Panc1 (cell line): ENCODE measurements around the gene MEGF11. TPM values are rescaled to one million over a fixed set of nuclear protein-coding genes. Genes with fewer than 3 reads are reported as not detected.

ENCODE experiments used
- ATAC-seq: fragments of 200-7000 bp; cut with Tn5 transposase; 2 replicates; pipeline ENCODE4 v1.9.1; 2020; ENCODE audit warnings: mild to moderate bottlenecking, moderate library complexity
- BruUV-seq: library from RNA; stranded (reverse); fragments of 400-500 nt; replicated peaks from 2 replicates; lab custom pipeline; 2021; lab: Mats Ljungman, UMichigan
- CTCF ChIA-PET: fragments of 300-600 bp; sonication (Branson Sonifier 250); formaldehyde crosslinking; loops from one replicate; lab custom pipeline; 2022; ENCODE audit warnings: antibody characterized with exemption; lab: Charles Lee
- POLR2A ChIA-PET: fragments of 300-600 bp; sonication (Branson Sonifier 250); formaldehyde crosslinking; loops from one replicate; lab custom pipeline; 2022; ENCODE audit warnings: antibody characterized with exemption; lab: Charles Lee
- DNase-seq: peaks from one replicate; pipeline ENCODE4 v3.0.0-alpha.2; 2010; ENCODE audit warnings: low read depth, low spot score
- H3K27ac ChIP-seq: 2 replicates; pipeline ENCODE4 v1.5.1; 2011; ENCODE audit warnings: mild to moderate bottlenecking, low read length, inconsistent platforms
- H3K27me3 ChIP-seq: fragments of 200-500 bp; sonication (Bioruptor generic); 2 replicates; pipeline ENCODE4 v1.6.0; 2014; ENCODE audit warnings: low read length, inconsistent platforms; ENCODE audit not compliant: control insufficient read depth, insufficient read depth
- H3K36me3 ChIP-seq: fragments of 200-500 bp; sonication (Bioruptor generic); 2 replicates; pipeline ENCODE4 v1.5.1; 2014; ENCODE audit warnings: inconsistent platforms, mild to moderate bottlenecking, low read length, moderate library complexity; ENCODE audit not compliant: control insufficient read depth, insufficient read depth
- H3K4me1 ChIP-seq: 2 replicates; pipeline ENCODE4 v1.5.1; 2011; ENCODE audit warnings: inconsistent platforms, mild to moderate bottlenecking, low read length, moderate library complexity; ENCODE audit not compliant: control insufficient read depth, insufficient read depth
- H3K4me3 ChIP-seq, 2 experiments: 2 replicates each; pipeline ENCODE4 v1.5.1; 2011 to 2012; ENCODE audit warnings: low read depth in 2 of 2, low read length in 2 of 2, mild to moderate bottlenecking in 2 of 2, inconsistent platforms in 1 of 2, moderate library complexity in 1 of 2
- H3K9me3 ChIP-seq: fragments of 200-500 bp; sonication (Bioruptor generic); 2 replicates; pipeline ENCODE4 v1.5.1; 2014; ENCODE audit warnings: low read depth, mild to moderate bottlenecking, inconsistent platforms, low read length, moderate library complexity; ENCODE audit not compliant: control insufficient read depth, insufficient read depth
- CTCF ChIP-seq: fragments of 450-650 bp; IDR thresholded peaks from 2 replicates; pipeline ENCODE4 v1.5.1; 2017; ENCODE audit warnings: mild to moderate bottlenecking
- POLR2AphosphoS5 ChIP-seq: IDR thresholded peaks from 2 replicates; pipeline ENCODE4 v1.6.1; 2012; ENCODE audit warnings: mild to moderate bottlenecking, low read depth, low read length, moderate library complexity
- SIN3A ChIP-seq: IDR thresholded peaks from 2 replicates; pipeline ENCODE4 v1.6.1; 2012; ENCODE audit warnings: low read depth, mild to moderate bottlenecking, low read length, moderate library complexity, borderline replicate concordance; ENCODE audit not compliant: insufficient read depth
- TCF7L2 ChIP-seq: IDR thresholded peaks from 2 replicates; pipeline ENCODE4 v1.6.1; 2011; ENCODE audit warnings: mild to moderate bottlenecking, low read depth, low read length, inconsistent platforms
- in situ Hi-C: cut with HindIII; loops from 2 replicates; pipeline ENCODE4 v1.10.0; 2016; ENCODE audit warnings: low sequenced_read_pairs, low pct_unique_long_range_greater_than_20kb
- intact Hi-C: fragments of 100-400 bp; cut with micrococcal nuclease; formaldehyde crosslinking; loops from one replicate; pipeline ENCODE4 v1.10.0; 2022; ENCODE audit not compliant: unreplicated experiment
- total RNA-seq: library from RNA; stranded (reverse); gene quantifications from one replicate; pipeline ENCODE4 v1.2.1, GENCODE V29; 2021; ENCODE audit not compliant: unreplicated experiment
- TF ChIP-seq, protein P1 (sequence below), 2 experiments: IDR thresholded peaks; 2 replicates each; pipeline ENCODE4 v1.6.1; 2011 to 2012; ENCODE audit warnings: low read depth in 2 of 2, control low read depth in 1 of 2, low read length in 1 of 2, mild to moderate bottlenecking in 1 of 2, moderate library complexity in 1 of 2; ENCODE audit not compliant: insufficient read depth in 1 of 2

Gene MEGF11
- total RNA-seq, 1 experiment from 2014 or later, result 0.95 TPM

GRCh38 chr15:65908876-65909275, 344.7 kb downstream of the MEGF11 start:
- no peaks in the 10 kb centered on the region for H3K27me3 ChIP-seq
- TF ChIP-seq, protein P1, sequence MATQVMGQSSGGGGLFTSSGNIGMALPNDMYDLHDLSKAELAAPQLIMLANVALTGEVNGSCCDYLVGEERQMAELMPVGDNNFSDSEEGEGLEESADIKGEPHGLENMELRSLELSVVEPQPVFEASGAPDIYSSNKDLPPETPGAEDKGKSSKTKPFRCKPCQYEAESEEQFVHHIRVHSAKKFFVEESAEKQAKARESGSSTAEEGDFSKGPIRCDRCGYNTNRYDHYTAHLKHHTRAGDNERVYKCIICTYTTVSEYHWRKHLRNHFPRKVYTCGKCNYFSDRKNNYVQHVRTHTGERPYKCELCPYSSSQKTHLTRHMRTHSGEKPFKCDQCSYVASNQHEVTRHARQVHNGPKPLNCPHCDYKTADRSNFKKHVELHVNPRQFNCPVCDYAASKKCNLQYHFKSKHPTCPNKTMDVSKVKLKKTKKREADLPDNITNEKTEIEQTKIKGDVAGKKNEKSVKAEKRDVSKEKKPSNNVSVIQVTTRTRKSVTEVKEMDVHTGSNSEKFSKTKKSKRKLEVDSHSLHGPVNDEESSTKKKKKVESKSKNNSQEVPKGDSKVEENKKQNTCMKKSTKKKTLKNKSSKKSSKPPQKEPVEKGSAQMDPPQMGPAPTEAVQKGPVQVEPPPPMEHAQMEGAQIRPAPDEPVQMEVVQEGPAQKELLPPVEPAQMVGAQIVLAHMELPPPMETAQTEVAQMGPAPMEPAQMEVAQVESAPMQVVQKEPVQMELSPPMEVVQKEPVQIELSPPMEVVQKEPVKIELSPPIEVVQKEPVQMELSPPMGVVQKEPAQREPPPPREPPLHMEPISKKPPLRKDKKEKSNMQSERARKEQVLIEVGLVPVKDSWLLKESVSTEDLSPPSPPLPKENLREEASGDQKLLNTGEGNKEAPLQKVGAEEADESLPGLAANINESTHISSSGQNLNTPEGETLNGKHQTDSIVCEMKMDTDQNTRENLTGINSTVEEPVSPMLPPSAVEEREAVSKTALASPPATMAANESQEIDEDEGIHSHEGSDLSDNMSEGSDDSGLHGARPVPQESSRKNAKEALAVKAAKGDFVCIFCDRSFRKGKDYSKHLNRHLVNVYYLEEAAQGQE (IDR thresholded peaks at IDR 0.05; ENCODE audit: insufficient read depth in 1 of 2, low read depth in 2 of 2, low read length in 1 of 2), result no peak
- DNase-seq, result no peak
- no peaks in the 10 kb centered on the region for H3K4me1 ChIP-seq
- intact Hi-C loops, result no loop called here
- H3K4me3 ChIP-seq, result no peak overlapping the region
- no peak overlapping the region for H3K27ac ChIP-seq
- in situ Hi-C loops, result no loop called here
- no peaks in the 10 kb centered on the region for H3K9me3 ChIP-seq
- CTCF ChIA-PET, result no interaction called here
- POLR2A ChIA-PET, result no interaction called here
- peaks cover 6% of the 10 kb centered on the region for H3K36me3 ChIP-seq
- BruUV-seq, result no TSS peak
- ATAC-seq, result no peak

DNA sequence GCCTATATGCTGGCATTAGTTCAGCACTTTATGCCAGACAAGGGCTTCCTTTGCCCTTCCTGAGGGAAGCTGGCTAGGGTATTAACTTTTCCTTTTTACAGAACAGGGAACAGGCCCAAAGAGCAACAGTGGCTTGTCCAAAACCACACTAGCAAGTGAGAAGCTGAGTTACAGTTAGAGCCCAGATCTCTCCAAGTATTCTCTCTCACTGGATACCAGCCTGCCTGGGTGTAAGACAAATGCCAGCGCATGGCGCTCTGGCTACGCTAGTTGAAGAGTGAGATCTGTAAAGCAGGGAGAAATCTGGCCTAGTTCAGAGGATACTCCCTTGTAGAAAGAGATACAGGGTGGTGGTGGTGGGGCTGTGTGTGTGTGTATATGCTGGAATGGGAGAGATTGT, 345.9 kb downstream of the MEGF11 start:
- CTCF ChIA-PET, result no interaction called here
- in situ Hi-C loops, result no loop called here
- H3K4me1 ChIP-seq, result no peaks in the 10 kb centered on the region
- ATAC-seq, result no peak
- POLR2A ChIA-PET, result no interaction called here
- H3K36me3 ChIP-seq, result peaks cover 6% of the 10 kb centered on the region
- TF ChIP-seq, protein P1 (IDR thresholded peaks at IDR 0.05; ENCODE audit: insufficient read depth in 1 of 2, low read depth in 2 of 2, low read length in 1 of 2), result no peak
- TF ChIP-seq POLR2AphosphoS5 (no peak), CTCF (no peak), SIN3A (no peak), TCF7L2 (no peak)
- DNase-seq, result no peak
- intact Hi-C loops, result no loop called here
- H3K4me3 ChIP-seq, result no peak overlapping the region
- no peak overlapping the region for H3K27ac ChIP-seq
- BruUV-seq, result no TSS peak
- no peaks in the 10 kb centered on the region for H3K9me3 ChIP-seq
- H3K27me3 ChIP-seq, result no peaks in the 10 kb centered on the region
